GM18520 (cell line): ENCODE measurements around the gene TEX11.
"Not testable (repeated sequence)": the region's sequence is repeated elsewhere in the genome, so short reads cannot be mapped to it uniquely, and the experiment has no call there.

Source experiments
- ATAC-seq: cut with Tn5 transposase; IDR thresholded peaks from one replicate; pipeline ENCODE4 v1.9.1; 2021; ENCODE audit not compliant: unreplicated experiment

Gene TEX11

DNA sequence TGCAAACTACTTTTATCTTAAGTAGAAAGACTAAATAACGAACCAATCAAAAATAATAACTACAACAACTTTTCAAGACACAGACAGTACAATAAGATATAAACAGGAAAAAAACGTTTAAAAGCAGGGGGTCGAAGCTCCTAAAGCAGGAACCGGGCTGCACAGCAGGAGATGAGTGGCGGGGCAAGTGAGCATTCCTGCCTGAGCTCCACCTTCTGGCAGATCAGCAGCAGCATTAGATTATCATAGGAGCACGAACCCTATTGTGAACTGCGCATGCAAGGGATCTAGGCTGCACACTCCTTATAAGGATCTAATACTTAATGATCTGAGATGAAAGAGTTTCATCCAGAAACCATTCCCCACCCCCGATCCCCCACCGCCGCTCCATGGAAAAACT, 146.2 kb downstream of the TEX11 start:
- no peak for ATAC-seq

GRCh38 chrX:70755850-70756249, 152.7 kb downstream of the TEX11 start:
- ATAC-seq: no peak

GRCh38 chrX:70754169-70754848, 154.2 kb downstream of the TEX11 start:
- no peak for ATAC-seq

DNA sequence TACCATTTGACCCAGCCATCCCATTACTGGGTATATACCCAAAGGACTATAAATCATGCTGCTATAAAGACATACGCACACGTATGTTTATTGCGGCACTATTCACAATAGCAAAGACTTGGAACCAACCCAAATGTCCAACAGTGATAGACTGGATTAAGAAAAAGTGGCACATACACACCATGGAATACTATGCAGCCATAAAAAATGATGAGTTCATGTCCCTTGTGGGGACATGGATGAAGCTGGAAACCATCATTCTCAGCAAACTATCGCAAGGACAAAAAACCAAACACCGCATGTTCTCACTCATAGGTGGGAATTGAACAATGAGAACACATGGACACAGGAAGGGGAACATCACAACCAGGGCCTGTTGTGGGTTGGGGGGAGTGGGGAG, 174.7 kb downstream of the TEX11 start:
- not testable (repeated sequence) for ATAC-seq

GRCh38 chrX:70727961-70728360, 180.6 kb downstream of the TEX11 start:
- not testable (repeated sequence) for ATAC-seq

DNA sequence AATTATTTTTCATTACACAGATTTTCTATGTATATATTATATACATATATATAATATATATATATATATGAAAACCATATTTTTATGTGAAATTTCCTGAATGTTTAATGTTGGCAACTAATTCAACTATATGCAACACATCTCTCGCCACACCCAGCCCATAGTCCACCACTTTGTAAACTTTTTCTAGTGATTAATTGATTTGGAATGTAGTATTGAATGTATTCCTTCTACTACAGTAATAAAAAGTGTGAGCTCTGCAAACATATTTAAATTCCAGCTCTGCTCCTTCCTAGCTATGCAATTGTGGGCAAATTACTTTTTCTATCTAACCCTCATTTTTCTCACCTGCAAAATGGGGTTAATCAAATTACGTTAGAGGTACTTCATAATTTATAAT, 187.8 kb downstream of the TEX11 start:
- no peak for ATAC-seq

DNA sequence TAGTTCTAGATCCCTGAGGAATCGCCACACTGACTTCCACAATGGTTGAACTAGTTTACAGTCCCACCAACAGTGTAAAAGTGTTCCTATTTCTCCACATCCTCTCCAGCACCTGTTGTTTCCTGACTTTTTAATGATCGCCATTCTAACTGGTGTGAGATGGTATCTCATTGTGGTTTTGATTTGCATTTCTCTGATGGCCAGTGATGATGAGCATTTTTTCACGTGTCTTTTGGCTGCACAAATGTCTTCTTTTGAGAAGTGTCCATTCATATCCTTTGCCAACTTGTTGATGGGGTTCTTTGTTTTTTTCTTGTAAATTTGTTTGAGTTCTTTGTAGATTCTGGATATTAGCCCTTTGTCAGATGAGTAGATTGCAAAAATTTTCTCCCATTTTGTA, 197.2 kb downstream of the TEX11 start:
- not testable (repeated sequence) for ATAC-seq

DNA sequence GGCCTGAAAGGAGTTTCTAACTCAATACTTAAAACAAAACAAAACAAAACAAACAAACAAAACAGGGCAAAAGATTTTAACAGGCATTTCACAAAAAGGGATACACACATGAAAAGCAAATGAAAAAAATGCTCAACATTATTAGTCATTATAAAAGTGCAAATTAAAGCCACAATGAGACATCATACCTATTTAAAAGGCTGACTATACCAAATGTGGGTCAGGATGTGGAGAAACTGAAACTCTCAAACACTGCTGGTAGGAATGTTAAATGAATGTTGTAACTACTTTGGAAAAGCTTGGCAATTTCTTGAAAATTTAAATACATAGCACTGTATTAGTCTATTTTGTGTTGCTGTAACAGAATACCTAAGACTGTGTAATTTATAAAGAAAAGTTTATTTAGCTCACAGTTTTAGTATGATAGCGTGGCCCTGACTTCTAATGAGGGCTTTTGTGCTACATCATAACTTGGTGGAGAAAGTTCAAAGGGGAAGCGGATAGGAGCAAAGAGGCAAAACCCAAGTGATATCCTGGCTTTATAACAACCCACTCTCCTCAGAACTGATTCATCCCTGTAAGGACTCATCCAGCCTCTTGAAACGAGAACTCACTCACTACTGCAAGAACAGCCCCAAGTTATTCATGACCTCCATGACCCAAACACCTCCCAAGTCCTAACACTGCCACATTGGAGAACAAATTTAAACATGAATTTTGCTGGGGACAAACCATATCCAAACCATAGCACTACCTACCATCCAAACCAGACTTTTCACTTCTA, 214.0 kb downstream of the TEX11 start:
- ATAC-seq: no peak

DNA sequence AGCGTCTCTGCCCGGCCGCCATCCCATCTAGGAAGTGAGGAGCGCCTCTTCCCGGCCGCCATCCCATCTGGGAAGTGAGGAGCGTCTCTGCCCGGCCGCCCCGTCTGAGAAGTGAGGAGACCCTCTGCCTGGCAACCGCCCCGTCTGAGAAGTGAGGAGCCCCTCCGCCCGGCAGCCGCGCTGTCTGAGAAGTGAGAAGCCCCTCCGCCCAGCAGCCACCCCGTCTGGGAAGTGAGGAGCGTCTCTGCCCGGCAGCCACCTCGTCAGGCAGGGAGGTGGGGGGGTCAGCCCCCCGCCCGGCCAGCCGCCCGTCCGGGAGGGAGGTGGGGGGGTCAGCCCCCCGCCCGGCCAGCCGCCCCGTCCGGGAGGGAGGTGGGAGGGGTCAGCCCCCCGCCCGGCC, 229.1 kb downstream of the TEX11 start:
- not testable (repeated sequence) for ATAC-seq

DNA sequence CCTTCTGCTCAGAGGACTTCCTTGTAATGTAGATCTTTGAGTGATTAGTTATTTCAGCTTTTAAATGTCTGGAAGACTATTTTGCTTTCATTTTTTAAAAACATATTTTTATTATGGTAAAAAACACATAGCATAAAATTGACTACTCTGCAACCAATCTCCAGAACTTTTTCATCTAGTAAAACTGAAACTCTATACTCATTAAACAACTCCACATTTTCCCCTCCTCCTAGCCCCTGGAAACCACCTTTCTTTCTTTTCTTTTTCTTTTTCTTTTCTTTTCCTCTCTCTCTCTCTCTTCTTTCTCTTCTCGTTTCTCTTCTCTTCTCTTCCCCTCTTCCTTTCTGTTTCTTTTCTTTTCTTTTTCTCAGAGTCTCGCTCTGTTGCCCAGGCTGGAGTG, 233.2 kb downstream of the TEX11 start:
- ATAC-seq: no peak

DNA sequence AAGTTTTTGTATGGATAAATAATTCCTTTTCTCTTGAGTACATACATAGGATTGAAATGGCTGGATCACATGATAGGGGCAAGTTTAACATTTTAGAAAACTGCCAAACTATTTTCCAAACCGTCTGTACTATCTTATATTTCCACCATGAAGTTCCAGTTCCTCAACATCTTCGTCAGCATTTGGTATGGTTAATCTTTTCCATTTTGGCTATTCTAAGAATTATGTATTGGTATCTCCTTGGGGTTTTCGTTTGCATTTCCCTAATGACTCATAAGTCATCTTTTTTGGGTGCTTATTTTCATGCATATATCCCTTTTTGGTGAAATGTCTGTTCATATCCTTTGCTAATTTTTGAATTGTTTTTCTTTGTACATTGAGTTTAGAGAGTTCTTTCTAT, 236.2 kb downstream of the TEX11 start:
- no peak for ATAC-seq

GRCh38 chrX:70669120-70669519, 239.4 kb downstream of the TEX11 start:
- ATAC-seq: no peak

- no peak for ATAC-seq
Measured at GRCh38 chrX:70664726-70665125, 243.8 kb downstream of the TEX11 start.

GRCh38 chrX:70661124-70661523, 247.4 kb downstream of the TEX11 start:
- ATAC-seq: not testable (repeated sequence)

DNA sequence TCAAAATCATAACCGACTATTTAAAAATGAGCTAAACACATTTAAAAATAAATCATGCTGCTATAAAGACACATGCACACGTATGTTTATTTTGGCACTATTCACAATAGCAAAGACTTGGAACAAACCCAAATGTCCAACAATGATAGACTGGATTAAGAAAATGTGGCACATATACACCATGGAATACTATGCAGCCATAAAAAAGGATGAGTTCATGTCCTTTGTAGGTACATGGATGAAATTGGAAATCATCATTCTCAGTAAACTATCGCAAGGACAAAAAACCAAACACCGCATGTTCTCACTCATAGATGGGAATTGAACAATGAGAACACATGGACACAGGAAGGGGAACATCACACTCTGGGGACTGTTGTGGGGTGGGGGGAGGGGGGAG, 251.0 kb downstream of the TEX11 start:
- ATAC-seq: not testable (repeated sequence)

- no peak for ATAC-seq
Measured at GRCh38 chrX:70656304-70656703, 252.2 kb downstream of the TEX11 start.

DNA sequence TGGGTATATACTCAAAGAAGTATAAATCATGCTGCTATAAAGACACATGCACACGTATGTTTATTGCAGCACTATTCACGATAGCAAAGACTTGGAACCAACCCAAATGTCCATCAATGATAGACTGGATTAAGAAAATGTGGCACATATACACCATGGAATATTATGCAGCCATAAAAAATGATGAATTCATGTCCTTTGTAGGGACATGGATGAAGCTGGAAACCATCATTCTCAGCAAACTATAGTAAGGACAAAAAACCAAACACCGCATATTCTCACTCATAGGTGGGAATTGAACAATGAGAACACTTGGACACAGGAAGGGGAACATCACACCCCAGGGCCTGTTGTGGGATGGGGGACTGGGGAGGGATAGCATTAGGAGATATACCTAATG, 260.6 kb downstream of the TEX11 start:
- not testable (repeated sequence) for ATAC-seq

GRCh38 chrX:70636218-70636617, 272.3 kb downstream of the TEX11 start:
- no peak for ATAC-seq

- ATAC-seq: no peak
Measured at GRCh38 chrX:70635669-70636068, 272.8 kb downstream of the TEX11 start.

GRCh38 chrX:70635227-70635626, 273.3 kb downstream of the TEX11 start:
- ATAC-seq: no peak

- ATAC-seq: no peak
Measured at GRCh38 chrX:70621743-70622142, 286.8 kb downstream of the TEX11 start.

GRCh38 chrX:70618467-70618866, 290.0 kb downstream of the TEX11 start:
- ATAC-seq: no peak

DNA sequence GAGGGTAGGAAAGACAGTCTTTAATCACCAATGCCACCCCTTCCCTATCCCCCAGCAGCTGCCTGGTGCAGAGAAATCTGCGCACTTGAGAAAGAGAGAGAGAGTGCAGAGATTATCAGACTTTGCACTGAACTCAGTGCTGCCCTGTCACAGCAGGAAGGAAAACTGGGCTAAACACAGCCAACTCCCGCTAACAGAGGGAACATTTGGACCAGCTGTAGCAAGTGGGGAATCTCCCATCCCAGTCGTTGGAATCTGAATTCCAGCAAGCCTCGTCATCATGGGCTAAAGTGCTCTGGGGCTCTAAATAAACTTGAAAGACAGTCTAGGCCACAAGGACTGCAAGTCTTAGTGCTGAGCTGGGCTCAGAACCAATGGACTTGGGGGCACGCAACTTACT, 295.2 kb downstream of the TEX11 start:
- no peak for ATAC-seq
